Motor neuron (in vitro differentiated cells): ENCODE data around the gene BOC. TPM values are rescaled to one million over a fixed set of nuclear protein-coding genes. Genes with fewer than 3 reads are reported as not detected.

Experiments used
- ATAC-seq, 8 experiments: fragments of 200-7000 bp; cut with Tn5 transposase; replicated peaks in 6 of 8; 2 replicates each; pipeline ENCODE4 v1.8.0; 2021; ENCODE audit warnings: mild to moderate bottlenecking in 8 of 8, moderate library complexity in 8 of 8
- H3K27ac ChIP-seq, 2 donors: fragments of 250-450 bp; sonication (Bioruptor Pico); 2 replicates each; pipeline ENCODE4 v1.9.0; 2021; ENCODE audit warnings: antibody characterized with exemption in 2 of 2, mild to moderate bottlenecking in 2 of 2, moderate library complexity in 1 of 2
- H3K4me1 ChIP-seq, 2 donors: fragments of 250-450 bp; sonication (Bioruptor Pico); replicated peaks in 1 of 2; 2 replicates each; pipeline ENCODE4 v1.6.1; 2021; ENCODE audit warnings: antibody characterized with exemption in 2 of 2, mild to moderate bottlenecking in 2 of 2, moderate library complexity in 1 of 2
- H3K4me3 ChIP-seq, 5 donors: fragments of 250-450 bp; sonication (Bioruptor Pico); 2 replicates each; pipeline ENCODE4 v1.9.0; 2021; ENCODE audit warnings: antibody characterized with exemption in 5 of 5, mild to moderate bottlenecking in 5 of 5, moderate library complexity in 4 of 5
- WGBS, 10 experiments: fragments of 450-650 bp; shearing (Covaris generic); methylation state at CpG; one replicate each; pipeline ENCODE4 v1.0.0; 2022; 5-methylcytosine and 5-hydroxymethylcytosine counted together
- in situ Hi-C, 9 experiments: fragments of 400-800 bp; cut with MboI; loops; one replicate each; pipeline ENCODE4 v1.15.0; 2021; ENCODE audit warnings: low sequenced_read_pairs in 9 of 9, low pct_unique_long_range_greater_than_20kb in 2 of 9; ENCODE audit not compliant: unreplicated experiment in 9 of 9
- total RNA-seq, 8 experiments: library from RNA; unstranded; fragments of 300-600 nt; gene quantifications; 2 replicates each; pipeline versions ENCODE4 v1.2.3 to v1.2.4, GENCODE V29; 2022

BOC gene
- total RNA-seq, 8 experiments from 2014 or later = 3.5 to 36.1 (median 12.2) TPM

DNA sequence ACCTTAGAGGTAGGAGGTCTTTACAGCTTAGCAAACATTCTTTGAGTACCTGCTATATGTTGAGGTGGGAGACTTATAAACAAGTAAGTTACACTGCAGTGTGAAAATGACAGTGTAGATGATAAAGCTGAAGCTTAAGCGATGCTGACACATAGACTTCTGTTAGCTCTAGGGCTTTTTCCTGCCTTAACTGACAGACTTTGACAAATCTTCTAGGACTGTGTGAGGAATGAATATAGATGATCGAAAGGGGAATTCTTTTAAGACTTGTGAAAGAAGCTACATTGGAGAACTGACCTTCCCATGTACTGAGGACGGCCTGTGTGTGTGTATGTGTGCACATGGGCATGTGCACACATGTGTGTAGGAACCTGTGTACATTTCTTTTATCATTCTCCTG is 22.7 kb downstream of the BOC start:
- ATAC-seq = no peak
- WGBS, 10 experiments = 67 to 100% (median 93%) methylated on average over 2 to 3 of the region's 3 CpGs; no CpG with 5 or more reads in 3 of the 10 experiments
- in situ Hi-C loops = no loop called here
- no peak overlapping the region for H3K27ac ChIP-seq
- H3K4me3 ChIP-seq = no peak overlapping the region
- peaks cover 5 to 12% of the 10 kb centered on the region in 2 donors for H3K4me1 ChIP-seq

DNA sequence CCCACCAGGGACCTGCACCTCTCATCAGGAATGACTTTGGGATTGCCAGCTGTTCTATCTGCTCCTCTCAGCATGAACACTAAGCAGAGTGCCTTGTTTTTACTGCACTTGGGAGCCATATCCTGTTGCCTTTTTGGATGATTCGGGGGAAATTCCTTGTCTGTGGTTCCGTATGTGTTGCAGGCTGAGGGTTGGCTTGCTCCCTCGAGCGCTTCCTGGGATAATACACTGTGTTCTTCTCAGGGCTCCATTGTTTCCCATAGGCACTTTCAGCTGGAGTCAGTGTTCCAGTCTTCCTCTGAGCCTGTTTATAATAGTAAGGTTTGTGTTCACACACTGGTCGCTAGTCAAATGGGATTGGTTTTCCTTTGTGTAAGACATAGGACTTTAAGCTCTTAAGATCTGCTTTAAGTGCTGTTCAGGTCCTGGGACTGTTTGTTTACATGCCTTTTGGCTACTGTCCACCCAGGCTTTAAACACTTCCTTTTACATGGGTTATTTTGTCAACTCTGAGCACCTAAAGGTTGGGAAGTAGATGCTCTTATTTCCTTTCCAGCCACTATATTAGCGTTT is 23.4 kb downstream of the BOC start:
- ATAC-seq = peak in 1 of 8 experiments; percentile 20
- Histone ChIP-seq H3K4me1 (peaks cover 10 to 15% of the 10 kb centered on the region in 2 donors), H3K27ac (no peak overlapping the region), H3K4me3 (no peak overlapping the region)
- WGBS, 10 experiments = 30 to 100% (median 77%) methylated on average over 1 to 6 of the region's 6 CpGs; no CpG with 5 or more reads in 1 of the 10 experiments
- in situ Hi-C loops = no loop called here

- Histone ChIP-seq H3K27ac (no peak overlapping the region), H3K4me1 (peaks cover 31 to 33% of the 10 kb centered on the region in 2 donors), H3K4me3 (no peak overlapping the region)
- in situ Hi-C loops = no loop called here
- WGBS, 10 experiments = 80 to 100% (median 90%) methylated on average over 1 to 2 of the region's 2 CpGs; no CpG with 5 or more reads in 1 of the 10 experiments
- ATAC-seq = no peak
These were observed 27.1 kb downstream of the BOC start for GRCh38 chr3:113238503-113238902.

- no peak overlapping the region for H3K4me3 ChIP-seq
- no peak for ATAC-seq
- peak overlapping the region in 1 of 2 donors; percentile 82 for H3K27ac ChIP-seq
- peaks cover 31 to 41% of the 10 kb centered on the region in 2 donors for H3K4me1 ChIP-seq
- WGBS, 10 experiments = 63 to 100% (median 85%) methylated on average over 1 to 2 of the region's 3 CpGs; no CpG with 5 or more reads in 6 of the 10 experiments
- in situ Hi-C loops = no loop called here
These were observed 29.5 kb downstream of the BOC start for GRCh38 chr3:113240841-113241240.

GRCh38 chr3:113241292-113242095 is 30.1 kb downstream of the BOC start:
- 0 to 20% (median 6%) methylated on average over 1 to 5 of the region's 7 CpGs; no CpG with 5 or more reads in 1 of the 10 experiments for WGBS, 10 experiments
- peaks cover 35 to 44% of the 10 kb centered on the region in 2 donors for H3K4me1 ChIP-seq
- H3K27ac ChIP-seq = peak overlapping the region; percentile 77 to 82
- in situ Hi-C loops = no loop called here
- no peak overlapping the region for H3K4me3 ChIP-seq
- peak; percentile 84 to 96 (median 94) for ATAC-seq

GRCh38 chr3:113242096-113242581 is 30.8 kb downstream of the BOC start:
- H3K27ac ChIP-seq = peak overlapping the region in 1 of 2 donors; percentile 10
- ATAC-seq = peak in 2 of 8 experiments; percentile 6 to 25
- WGBS, 10 experiments = 0 to 39% (median 11%) methylated on average over 1 to 7 of the region's 7 CpGs
- in situ Hi-C loops = no loop called here
- peaks cover 38 to 47% of the 10 kb centered on the region in 2 donors for H3K4me1 ChIP-seq
- H3K4me3 ChIP-seq = peak overlapping the region in 1 of 5 donors; percentile 1

DNA sequence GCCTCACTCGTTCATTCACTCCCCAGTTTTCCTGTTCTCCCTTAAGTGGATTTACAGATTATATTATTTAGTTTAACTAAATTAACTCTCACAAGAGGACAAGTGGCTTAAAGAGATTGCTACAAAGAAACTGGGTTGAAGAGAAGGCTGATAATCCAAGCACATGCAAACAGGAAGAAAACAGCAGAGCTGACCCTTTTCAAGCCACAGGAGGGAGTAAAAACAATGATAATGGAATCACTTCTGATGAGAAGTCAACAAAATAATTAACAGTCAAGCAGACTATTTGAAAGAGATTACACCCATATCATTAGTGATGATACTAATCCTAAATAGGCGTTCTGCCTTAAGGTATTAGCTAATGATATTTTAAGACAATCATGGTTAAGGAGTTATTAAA is 31.7 kb downstream of the BOC start:
- Histone ChIP-seq H3K4me3 (no peak overlapping the region), H3K27ac (no peak overlapping the region), H3K4me1 (peaks cover 38 to 47% of the 10 kb centered on the region in 2 donors)
- WGBS, 10 experiments = 20 to 80% (median 63%) methylated on average over 1 to 2 of the region's 2 CpGs; no CpG with 5 or more reads in 2 of the 10 experiments
- no peak for ATAC-seq
- in situ Hi-C loops = no loop called here

DNA sequence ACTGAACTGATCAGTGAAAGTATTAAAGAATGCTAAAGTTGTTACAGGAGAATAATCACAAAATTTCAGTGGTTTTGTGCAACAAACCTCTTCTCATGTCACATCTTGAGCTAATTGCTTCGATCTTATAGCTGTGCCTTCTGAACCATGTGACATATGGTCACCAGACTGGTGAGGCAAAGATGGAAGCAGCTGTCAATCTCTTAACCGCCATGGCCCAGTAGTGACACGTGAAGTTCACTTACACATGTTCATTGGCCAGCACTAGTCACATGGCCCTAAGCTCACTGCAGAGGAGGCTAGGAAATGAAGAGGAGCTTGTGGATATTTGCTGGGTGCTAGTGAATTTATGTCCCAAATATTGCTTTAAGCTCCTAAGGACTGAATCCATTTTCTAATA is 32.5 kb downstream of the BOC start:
- 40 to 100% (median 94%) methylated on average over 1 to 3 of the region's 3 CpGs; no CpG with 5 or more reads in 4 of the 10 experiments for WGBS, 10 experiments
- H3K27ac ChIP-seq = no peak overlapping the region
- peak in 1 of 8 experiments; percentile 18 for ATAC-seq
- peaks cover 42 to 47% of the 10 kb centered on the region in 2 donors for H3K4me1 ChIP-seq
- H3K4me3 ChIP-seq = no peak overlapping the region
- in situ Hi-C loops = no loop called here

DNA sequence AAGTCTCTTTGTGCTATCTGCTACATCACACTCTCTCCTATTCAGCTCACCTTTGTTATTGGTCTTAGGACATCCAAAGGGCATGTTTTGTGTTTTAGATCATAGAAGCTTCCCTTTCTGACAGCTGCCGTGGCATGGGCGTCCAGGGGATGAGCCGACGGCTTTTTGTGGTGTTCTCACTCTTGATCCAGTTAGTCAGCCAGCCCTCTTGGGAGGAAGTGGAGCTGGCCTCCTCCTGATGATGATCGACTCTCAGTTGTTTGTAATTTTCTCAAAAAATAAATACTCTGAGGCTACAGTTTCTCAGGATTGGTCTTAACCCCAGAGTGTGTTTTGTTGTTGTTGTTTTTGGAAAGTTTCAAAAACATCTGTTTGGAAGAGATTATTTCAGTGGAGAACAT is 34.4 kb downstream of the BOC start:
- H3K4me1 ChIP-seq = peaks cover 35 to 37% of the 10 kb centered on the region in 2 donors
- in situ Hi-C loops = no loop called here
- no peak overlapping the region for H3K4me3 ChIP-seq
- 0 to 63% (median 25%) methylated on average over 1 to 5 of the region's 5 CpGs; no CpG with 5 or more reads in 2 of the 10 experiments for WGBS, 10 experiments
- no peak overlapping the region for H3K27ac ChIP-seq
- ATAC-seq = peak in 1 of 8 experiments; percentile 2

- in situ Hi-C loops = no loop called here
- H3K4me3 ChIP-seq = no peak overlapping the region
- ATAC-seq = no peak
- no peak overlapping the region for H3K27ac ChIP-seq
- H3K4me1 ChIP-seq = peaks cover 24% of the 10 kb centered on the region in 2 donors
These were observed 35.7 kb downstream of the BOC start for GRCh38 chr3:113247068-113247467.

DNA sequence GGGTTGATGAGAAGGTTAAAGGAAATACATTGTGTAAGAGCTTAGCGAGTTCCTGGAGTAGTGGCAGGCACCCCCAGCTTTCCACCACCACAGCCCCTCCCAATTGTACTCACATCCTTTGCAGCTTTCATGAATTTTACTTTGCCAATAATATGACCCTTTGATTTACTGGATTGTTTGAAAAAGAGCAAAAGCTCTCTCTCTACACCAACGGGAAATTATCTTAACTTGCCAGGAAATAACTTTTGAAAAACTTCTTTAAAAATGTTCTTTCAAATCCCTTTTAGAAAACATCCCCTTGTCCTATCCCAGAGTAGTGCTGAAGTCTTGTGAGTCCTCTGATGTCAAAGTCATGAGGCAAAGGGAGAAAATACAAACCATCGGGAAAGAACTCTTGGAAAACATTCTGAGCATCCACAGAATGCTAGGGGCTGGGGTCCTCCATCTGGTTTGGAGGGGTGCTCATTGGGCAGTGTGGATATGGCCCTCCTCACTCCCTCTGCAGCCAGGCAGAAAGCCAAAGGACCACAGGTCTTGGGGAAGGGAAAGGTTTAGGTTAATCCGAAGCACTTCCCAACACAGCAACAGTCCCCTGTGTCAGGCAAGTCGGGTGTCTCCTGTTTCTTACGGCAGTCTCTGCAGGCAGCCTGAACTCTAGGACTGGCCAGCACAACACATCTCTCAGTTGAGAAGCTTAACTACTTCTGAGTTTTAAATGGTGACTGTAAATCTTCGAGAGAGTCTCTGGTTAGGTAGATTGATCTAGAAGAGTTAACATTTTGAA is 36.5 kb downstream of the BOC start:
- in situ Hi-C loops = no loop called here
- Histone ChIP-seq H3K4me1 (peaks cover 16 to 19% of the 10 kb centered on the region in 2 donors), H3K4me3 (no peak overlapping the region), H3K27ac (no peak overlapping the region)
- no peak for ATAC-seq
- 2 to 86% (median 67%) methylated on average over 1 to 6 of the region's 7 CpGs; no CpG with 5 or more reads in 1 of the 10 experiments for WGBS, 10 experiments

DNA sequence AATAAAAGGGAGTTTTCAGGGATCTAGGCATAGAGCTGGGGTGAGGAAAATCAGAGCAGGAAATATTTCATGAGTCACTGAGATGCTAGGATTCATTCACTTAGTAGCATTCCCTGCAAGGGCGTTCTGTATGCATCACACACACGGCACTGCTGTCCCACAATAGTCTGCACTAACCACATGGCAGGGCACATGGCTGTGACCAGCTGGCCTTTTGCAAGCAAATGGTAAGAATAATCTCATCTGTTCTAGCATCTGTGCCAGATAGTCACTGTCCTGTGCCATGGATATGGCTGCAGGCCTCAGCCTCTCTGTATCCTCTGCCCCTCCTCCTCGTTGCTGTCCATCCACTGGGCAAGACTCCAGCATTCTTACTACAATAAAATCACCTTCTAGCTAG is 37.8 kb downstream of the BOC start:
- Histone ChIP-seq H3K27ac (no peak overlapping the region), H3K4me3 (no peak overlapping the region), H3K4me1 (peaks cover 19 to 23% of the 10 kb centered on the region in 2 donors)
- in situ Hi-C loops = no loop called here
- 0 to 80% (median 60%) methylated on average over 1 to 3 of the region's 3 CpGs; no CpG with 5 or more reads in 4 of the 10 experiments for WGBS, 10 experiments
- peak; percentile 90 to 99 (median 93) for ATAC-seq
